GM06990 (cell line): Measurements from ENCODE around the gene ELF3.

Experiments
- DNase-seq: peaks from one replicate; pipeline ENCODE4 v3.0.0-alpha.2; 2011; ENCODE audit not compliant: insufficient read length; ENCODE audit errors: extremely low read depth
- H3K27me3 ChIP-seq: replicated peaks from 2 replicates; pipeline ENCODE4 v1.6.0; 2011; ENCODE audit warnings: low read length; ENCODE audit not compliant: control insufficient read depth, insufficient read depth
- H3K36me3 ChIP-seq: 2 replicates; pipeline ENCODE4 v1.5.1; 2011; ENCODE audit warnings: low read length; ENCODE audit not compliant: control insufficient read depth, insufficient read depth
- H3K4me3 ChIP-seq: replicated peaks from 2 replicates; pipeline ENCODE4 v1.5.1; 2011; ENCODE audit warnings: low read depth, mild to moderate bottlenecking, control low read depth, low read length
- CTCF ChIP-seq: IDR thresholded peaks from 2 replicates; pipeline ENCODE4 v1.5.1; 2011; ENCODE audit warnings: low read length, control low read depth, mild to moderate bottlenecking, inconsistent platforms; ENCODE audit not compliant: insufficient read depth, poor library complexity, severe bottlenecking

The ELF3 gene

GRCh38 chr1:201985355-201985754, 25.0 kb upstream of the ELF3 start:
- TF ChIP-seq CTCF = no peak
- no peak for DNase-seq

DNA sequence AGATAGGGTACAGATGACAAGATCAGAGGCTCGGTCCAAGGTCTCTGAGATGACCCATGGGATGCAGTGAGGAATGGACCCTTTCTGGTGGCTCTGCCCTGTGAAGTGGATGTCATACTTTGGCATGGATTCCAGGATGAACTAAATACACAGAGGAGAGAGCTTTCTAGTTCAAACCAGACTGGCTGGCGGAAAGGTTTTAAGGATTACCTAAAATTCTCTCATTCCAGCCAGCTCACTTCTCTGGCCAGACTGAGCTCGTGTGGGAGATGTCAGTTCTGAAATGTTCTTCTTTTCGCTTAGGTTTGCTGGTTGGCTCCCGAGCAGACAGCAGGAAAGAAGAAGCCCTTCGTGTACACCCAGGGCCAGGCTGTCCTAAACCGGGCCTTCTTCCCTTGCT, 21.8 kb upstream of the ELF3 start:
- Histone ChIP-seq H3K27me3 (no peaks in the 10 kb centered on the region), H3K36me3 (peaks cover 11% of the 10 kb centered on the region), H3K4me3 (no peak overlapping the region)
- no peak for DNase-seq
- TF ChIP-seq CTCF = no peak

More at GRCh38 chr1:201985355-201985754, 25.0 kb upstream of the ELF3 start:
- Histone ChIP-seq H3K27me3 (no peaks in the 10 kb centered on the region), H3K36me3 (peaks cover 6% of the 10 kb centered on the region), H3K4me3 (no peak overlapping the region)

- no peak overlapping the region for H3K4me3 ChIP-seq
- no peak for DNase-seq
- TF ChIP-seq CTCF = no peak
- peaks cover 12% of the 10 kb centered on the region for H3K36me3 ChIP-seq
- H3K27me3 ChIP-seq = no peaks in the 10 kb centered on the region
Measured at GRCh38 chr1:201989354-201990128, 20.8 kb upstream of the ELF3 start.

DNA sequence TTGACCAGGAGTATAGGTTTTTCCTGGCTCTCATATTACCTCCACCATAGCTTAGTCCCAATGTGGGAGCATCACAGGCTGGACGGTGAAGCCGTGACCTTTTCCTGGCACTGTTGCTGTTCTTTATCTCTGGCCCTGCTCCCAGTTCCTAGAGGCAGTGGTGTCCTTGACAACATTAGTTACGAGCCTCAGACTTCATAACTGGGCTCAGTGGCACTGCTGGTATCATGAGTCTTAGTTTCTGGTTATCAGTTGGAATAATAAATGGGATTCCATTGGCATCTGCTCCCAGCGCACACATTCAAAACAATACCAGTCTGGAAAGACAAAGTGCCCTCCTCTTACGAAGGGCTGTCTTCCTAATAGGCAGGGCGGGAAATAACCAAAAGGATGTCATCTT, 20.0 kb upstream of the ELF3 start:
- no peak overlapping the region for H3K4me3 ChIP-seq
- TF ChIP-seq CTCF = no peak
- H3K36me3 ChIP-seq = peaks cover 12% of the 10 kb centered on the region
- no peaks in the 10 kb centered on the region for H3K27me3 ChIP-seq
- no peak for DNase-seq

GRCh38 chr1:201999625-202000238, 10.7 kb upstream of the ELF3 start:
- no peak overlapping the region for H3K4me3 ChIP-seq
- no peak for DNase-seq
- peaks cover 33% of the 10 kb centered on the region for H3K36me3 ChIP-seq
- peak; percentile 74 for TF ChIP-seq CTCF
- H3K27me3 ChIP-seq = no peaks in the 10 kb centered on the region
